H9 (cell line): ENCODE results near the gene SLAMF6. TPM values are rescaled to one million over a fixed set of nuclear protein-coding genes. Genes with fewer than 3 reads are reported as not detected.

Source experiments
- DNase-seq: peaks from one replicate; pipeline ENCODE4 v3.0.0-alpha.2; 2017
- H2AFZ ChIP-seq: one replicate; pipeline ENCODE4 v1.6.1; 2013; ENCODE audit warnings: mild to moderate bottlenecking, low read length, control low read depth, moderate library complexity
- H2AK5ac ChIP-seq: 2 replicates; pipeline ENCODE4 v1.6.1; 2013; ENCODE audit warnings: low read length, control low read depth, mixed read lengths; ENCODE audit not compliant: insufficient read length
- H2BK120ac ChIP-seq: one replicate; pipeline ENCODE4 v1.6.1; 2013; ENCODE audit warnings: low read depth, mild to moderate bottlenecking, low read length, control low read depth, inconsistent platforms; ENCODE audit not compliant: poor library complexity, severe bottlenecking
- H2BK12ac ChIP-seq: 2 replicates; pipeline ENCODE4 v1.6.1; 2013; ENCODE audit warnings: low read length, control low read depth, mixed read lengths, low read depth; ENCODE audit not compliant: insufficient read length
- H2BK15ac ChIP-seq: 2 replicates; pipeline ENCODE4 v1.6.1; 2013; ENCODE audit warnings: low read depth, low read length, control low read depth
- H2BK20ac ChIP-seq: one replicate; pipeline ENCODE4 v1.6.1; 2013; ENCODE audit warnings: low read depth, mild to moderate bottlenecking, low read length, control low read depth, inconsistent platforms; ENCODE audit not compliant: poor library complexity, severe bottlenecking
- H2BK5ac ChIP-seq: 2 replicates; pipeline ENCODE4 v1.6.1; 2013; ENCODE audit warnings: low read length, control low read depth, mixed read lengths; ENCODE audit not compliant: insufficient read length
- H3K14ac ChIP-seq: 2 replicates; pipeline ENCODE4 v1.6.1; 2013; ENCODE audit warnings: low read length, control low read depth; ENCODE audit not compliant: insufficient read depth
- H3K18ac ChIP-seq: 2 replicates; pipeline ENCODE4 v1.6.1; 2013; ENCODE audit warnings: low read depth, mild to moderate bottlenecking, mixed read lengths, low read length, control low read depth; ENCODE audit not compliant: insufficient read length
- H3K23ac ChIP-seq: 2 replicates; pipeline ENCODE4 v1.6.1; 2013; ENCODE audit warnings: low read length, control low read depth, mixed read lengths, low read depth; ENCODE audit not compliant: insufficient read length
- H3K23me2 ChIP-seq: 2 replicates; pipeline ENCODE4 v1.6.1; 2013; ENCODE audit warnings: low read depth, mild to moderate bottlenecking, mixed read lengths, low read length, control low read depth; ENCODE audit not compliant: insufficient read length, poor library complexity, severe bottlenecking
- H3K27ac ChIP-seq: 2 replicates; pipeline ENCODE4 v1.5.1; 2013; ENCODE audit warnings: low read length, control low read depth, mixed read lengths, low read depth; ENCODE audit not compliant: insufficient read length
- H3K27me3 ChIP-seq: 2 replicates; pipeline ENCODE4 v1.6.1; 2013; ENCODE audit warnings: low read length, control low read depth, inconsistent platforms; ENCODE audit not compliant: insufficient read depth
- H3K4ac ChIP-seq: 2 replicates; pipeline ENCODE4 v1.6.1; 2013; ENCODE audit warnings: low read depth, mild to moderate bottlenecking, control low read depth, inconsistent platforms, low read length, moderate library complexity
- H3K4me1 ChIP-seq: 2 replicates; pipeline ENCODE4 v1.6.1; 2013; ENCODE audit warnings: low read length, control low read depth, inconsistent platforms; ENCODE audit not compliant: insufficient read depth
- H3K4me2 ChIP-seq: 2 replicates; pipeline ENCODE4 v1.6.1; 2013; ENCODE audit warnings: low read length, control low read depth, mixed read lengths; ENCODE audit not compliant: insufficient read length, insufficient read depth
- H3K56ac ChIP-seq: 2 replicates; pipeline ENCODE4 v1.6.1; 2013; ENCODE audit warnings: low read depth, mild to moderate bottlenecking, mixed read lengths, low read length, control low read depth; ENCODE audit not compliant: insufficient read length
- H3K79me1 ChIP-seq: 2 replicates; pipeline ENCODE4 v1.6.1; 2013; ENCODE audit warnings: low read depth, mild to moderate bottlenecking, moderate library complexity, low read length, control low read depth, inconsistent platforms; ENCODE audit not compliant: insufficient read depth, poor library complexity, severe bottlenecking
- H3K79me2 ChIP-seq: 2 replicates; pipeline ENCODE4 v1.6.1; 2013; ENCODE audit warnings: low read length, control low read depth, inconsistent platforms; ENCODE audit not compliant: insufficient read depth
- H3K9ac ChIP-seq: 2 replicates; pipeline ENCODE4 v1.6.1; 2013; ENCODE audit warnings: low read length, control low read depth, mixed read lengths; ENCODE audit not compliant: insufficient read length; ENCODE audit errors: extremely low read depth
- H3K9me3 ChIP-seq: one replicate; pipeline ENCODE4 v1.6.1; 2013; ENCODE audit warnings: low read depth, low read length, inconsistent platforms; ENCODE audit not compliant: control insufficient read depth
- H3T11ph ChIP-seq: one replicate; pipeline ENCODE4 v1.6.1; 2013; ENCODE audit warnings: mild to moderate bottlenecking, low read length, control low read depth, inconsistent platforms
- H4K20me1 ChIP-seq: one replicate; pipeline ENCODE4 v1.6.1; 2013; ENCODE audit not compliant: control insufficient read depth, insufficient read length, insufficient read depth
- H4K5ac ChIP-seq: 2 replicates; pipeline ENCODE4 v1.6.1; 2013; ENCODE audit warnings: low read depth, mild to moderate bottlenecking, mixed read lengths, low read length, control low read depth; ENCODE audit not compliant: insufficient read length
- H4K8ac ChIP-seq: replicated peaks from 2 replicates; pipeline ENCODE4 v1.6.1; 2013; ENCODE audit warnings: low read length, control low read depth, mixed read lengths, low read depth; ENCODE audit not compliant: insufficient read length
- H4K91ac ChIP-seq: 2 replicates; pipeline ENCODE4 v1.6.1; 2013; ENCODE audit warnings: low read depth, mild to moderate bottlenecking, moderate library complexity, mixed read lengths, low read length, control low read depth; ENCODE audit not compliant: insufficient read length
- H3K27ac Mint-ChIP-seq, 3 experiments: 2 replicates in 2 of 3; 3 replicates in 1 of 3; pipeline ENCODE4 v1.8.0; 2020 to 2021; ENCODE audit warnings: mixed read lengths in 3 of 3, mild to moderate bottlenecking in 1 of 3, moderate library complexity in 1 of 3
- H3K27me3 Mint-ChIP-seq: 2 replicates; pipeline ENCODE4 v1.8.0; 2021; ENCODE audit warnings: low read depth, mild to moderate bottlenecking, moderate library complexity, mixed read lengths
- H3K36me3 Mint-ChIP-seq, 3 experiments: 2 replicates in 2 of 3; 3 replicates in 1 of 3; pipeline ENCODE4 v1.8.0; 2020 to 2021; ENCODE audit warnings: low read depth in 3 of 3, mixed read lengths in 3 of 3; ENCODE audit not compliant: insufficient read depth in 1 of 3
- H3K4me1 Mint-ChIP-seq, 2 experiments: 2 replicates each; pipeline ENCODE4 v1.8.0; 2020; ENCODE audit warnings: mixed read lengths in 2 of 2
- H3K4me3 Mint-ChIP-seq, 2 experiments: 2 replicates in 1 of 2; 3 replicates in 1 of 2; pipeline ENCODE4 v1.8.0; 2020 to 2021; ENCODE audit warnings: mild to moderate bottlenecking in 2 of 2, mixed read lengths in 2 of 2, moderate library complexity in 1 of 2
- H3K9me3 Mint-ChIP-seq, 2 experiments: 2 replicates in 1 of 2; 3 replicates in 1 of 2; pipeline ENCODE4 v1.8.0; 2020; ENCODE audit warnings: mild to moderate bottlenecking in 2 of 2, mixed read lengths in 2 of 2, moderate library complexity in 1 of 2
- CTCF ChIP-seq: fragments of 200-600 bp; sonication (generic); conservative IDR thresholded peaks from 3 replicates; pipeline ENCODE4 v1.8.0; 2021; ENCODE audit warnings: antibody characterized with exemption, mild to moderate bottlenecking
- total RNA-seq: library from RNA; stranded (reverse); gene quantifications from 2 replicates; pipeline ENCODE4 v1.2.1, GENCODE V29; 2021

Gene SLAMF6
- total RNA-seq, 1 experiment from 2014 or later: not detected

GRCh38 chr1:160540859-160541233 is 17.8 kb upstream of the SLAMF6 start:
- Histone ChIP-seq H2AFZ (no peak overlapping the region), H4K5ac (no peak overlapping the region), H2AK5ac (no peak overlapping the region), H3K4me2 (no peak overlapping the region), H3K79me2 (no peaks in the 10 kb centered on the region), H2BK5ac (no peak overlapping the region), H3K27me3 (no peaks in the 10 kb centered on the region), H4K91ac (no peak overlapping the region), H2BK15ac (no peak overlapping the region), H3K56ac (no peak overlapping the region), H2BK120ac (no peak overlapping the region), H3K4ac (no peak overlapping the region), H2BK12ac (no peak overlapping the region), H3K4me1 (no peaks in the 10 kb centered on the region), H3K79me1 (no peaks in the 10 kb centered on the region), H3K23me2 (no peaks in the 10 kb centered on the region), H2BK20ac (no peak overlapping the region), H3K9ac (no peak overlapping the region), H3K23ac (no peak overlapping the region), H4K20me1 (no peaks in the 10 kb centered on the region), H3K9me3 (no peaks in the 10 kb centered on the region), H3T11ph (no peak overlapping the region), H3K27ac (no peak overlapping the region), H3K14ac (no peak overlapping the region), H4K8ac (no peak overlapping the region), H3K18ac (no peak overlapping the region)
- TF ChIP-seq CTCF: no peak
- no peak overlapping the region; a peak in 1 of 7 replicates for H3K27ac Mint-ChIP-seq
- no peak overlapping the region for H3K4me3 Mint-ChIP-seq
- H3K9me3 Mint-ChIP-seq: no peaks in the 10 kb centered on the region; a peak in 1 of 5 replicates
- peaks cover 1% of the 10 kb centered on the region; the same call in 1 of the 2 replicates for H3K27me3 Mint-ChIP-seq
- no peak for DNase-seq
- H3K36me3 Mint-ChIP-seq: peaks cover 0 to 2% (median 0%) of the 10 kb centered on the region in 3 experiments; a peak in 1 of 7 replicates
- no peaks in the 10 kb centered on the region for H3K4me1 Mint-ChIP-seq
